NCI-H187 (cell line): ENCODE measurements around the gene LLGL2.
"Not testable (repeated sequence)": the region's sequence is repeated elsewhere in the genome, so short reads cannot be mapped to it uniquely, and the experiment has no call there.

Source experiments
- DNase-seq, 2 experiments: peaks; one replicate each; lab custom pipeline; 2025; lab: John Stamatoyannopoulos, UW

The LLGL2 gene

DNA sequence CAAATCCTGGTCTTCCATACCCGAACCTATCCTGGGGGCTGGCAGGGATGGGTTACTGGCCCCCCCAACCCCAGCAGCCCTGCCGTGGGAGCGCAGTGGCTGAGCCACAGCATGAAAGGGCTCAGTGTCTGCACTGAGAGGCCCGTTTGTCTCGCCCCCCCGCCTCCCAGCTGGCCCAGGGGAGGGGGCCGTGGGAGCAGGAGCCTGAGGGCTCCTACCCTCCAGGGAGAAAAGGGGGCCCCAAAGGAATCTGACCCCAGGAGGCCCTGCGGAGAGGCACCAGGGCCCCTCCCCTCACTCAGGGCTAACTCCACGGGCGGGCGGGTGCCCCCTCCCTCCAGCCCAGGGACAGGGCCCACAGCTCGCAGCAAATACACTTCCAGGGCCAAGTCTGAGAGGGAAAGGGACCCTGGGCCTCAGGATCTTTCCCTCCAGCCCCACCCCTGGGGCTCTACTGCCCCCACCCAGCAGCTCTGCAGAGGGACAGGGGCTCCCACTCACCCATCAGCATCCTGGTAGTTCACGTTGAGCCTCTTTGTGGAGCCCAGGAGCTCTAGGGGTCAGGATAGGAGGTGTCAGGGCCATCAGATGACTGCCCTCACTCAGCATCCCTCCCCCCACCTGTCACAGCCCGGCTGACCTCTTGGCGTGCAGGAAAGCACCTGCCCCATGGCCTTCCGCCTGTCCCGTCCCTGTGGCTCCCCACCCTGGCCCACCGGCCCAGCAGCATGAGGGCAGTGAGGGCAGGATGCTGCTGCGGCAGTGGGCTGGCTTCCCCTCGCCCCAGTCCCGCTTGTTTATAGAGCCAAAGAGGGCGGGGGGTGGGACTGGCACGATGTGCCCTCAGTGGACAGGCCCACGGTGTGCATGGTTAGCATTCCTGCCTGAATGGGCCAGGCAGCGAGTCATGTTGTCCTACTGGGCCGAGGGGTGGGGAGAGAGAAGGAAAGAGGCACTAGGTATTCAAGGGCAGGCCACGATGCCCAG, 17.5 kb upstream of the LLGL2 start:
- no peak for DNase-seq

GRCh38 chr17:75508931-75509361, 16.6 kb upstream of the LLGL2 start:
- no peak for DNase-seq

DNA sequence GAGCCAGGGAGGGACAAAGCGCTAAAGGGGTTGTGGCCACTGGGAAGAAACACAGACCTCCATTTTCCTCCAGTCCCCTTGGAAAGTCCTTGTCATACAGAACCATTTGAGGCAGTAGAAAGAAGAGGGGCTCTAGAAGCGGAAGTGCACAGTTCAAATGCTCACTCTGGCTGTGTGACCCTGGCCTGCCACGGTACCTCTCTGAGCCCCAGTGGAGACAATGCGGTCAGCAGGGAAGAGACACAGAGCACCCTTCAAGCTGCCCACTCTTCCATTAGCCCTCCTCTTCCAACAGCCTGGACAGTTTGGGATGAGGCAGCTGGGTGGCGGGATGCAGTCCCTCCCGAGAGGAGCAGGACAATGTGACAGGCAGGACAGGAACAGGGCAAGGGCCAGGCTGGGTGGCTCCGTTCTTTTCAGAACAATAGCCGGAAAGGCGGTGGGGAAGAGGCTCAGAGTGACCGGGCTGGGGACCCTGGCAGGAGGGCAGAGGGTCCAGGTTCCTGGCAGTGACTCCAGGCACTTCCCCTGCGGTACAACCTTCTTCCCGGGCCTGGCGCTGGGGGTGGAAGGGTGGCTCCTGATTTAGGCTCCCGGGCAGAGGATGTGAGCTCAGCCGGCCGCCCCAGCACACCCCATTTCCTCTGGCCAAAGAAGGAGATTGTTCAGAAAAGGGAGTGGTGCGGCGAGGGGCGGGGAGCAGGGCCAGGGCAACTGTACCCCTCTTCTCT, 15.8 kb upstream of the LLGL2 start:
- no peak for DNase-seq

DNA sequence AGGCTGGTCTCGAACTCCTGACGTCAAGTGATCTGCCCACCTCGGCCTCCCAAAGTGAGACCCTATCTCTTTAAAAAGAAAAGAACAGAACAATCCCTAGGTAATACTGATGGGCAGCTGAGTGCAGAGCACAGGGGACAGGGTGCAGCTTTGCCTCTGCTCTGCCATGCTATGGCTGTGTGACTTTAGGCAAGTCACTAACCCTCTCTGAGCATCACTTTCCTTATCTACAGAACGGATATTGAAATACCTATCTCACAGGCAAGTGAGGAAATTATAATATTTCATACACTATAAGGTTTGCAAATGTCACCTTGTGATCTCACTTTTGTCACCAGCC, 14.3 kb upstream of the LLGL2 start:
- DNase-seq = no peak

- no peak for DNase-seq
Measured at GRCh38 chr17:75511610-75512575, 13.6 kb upstream of the LLGL2 start.

DNA sequence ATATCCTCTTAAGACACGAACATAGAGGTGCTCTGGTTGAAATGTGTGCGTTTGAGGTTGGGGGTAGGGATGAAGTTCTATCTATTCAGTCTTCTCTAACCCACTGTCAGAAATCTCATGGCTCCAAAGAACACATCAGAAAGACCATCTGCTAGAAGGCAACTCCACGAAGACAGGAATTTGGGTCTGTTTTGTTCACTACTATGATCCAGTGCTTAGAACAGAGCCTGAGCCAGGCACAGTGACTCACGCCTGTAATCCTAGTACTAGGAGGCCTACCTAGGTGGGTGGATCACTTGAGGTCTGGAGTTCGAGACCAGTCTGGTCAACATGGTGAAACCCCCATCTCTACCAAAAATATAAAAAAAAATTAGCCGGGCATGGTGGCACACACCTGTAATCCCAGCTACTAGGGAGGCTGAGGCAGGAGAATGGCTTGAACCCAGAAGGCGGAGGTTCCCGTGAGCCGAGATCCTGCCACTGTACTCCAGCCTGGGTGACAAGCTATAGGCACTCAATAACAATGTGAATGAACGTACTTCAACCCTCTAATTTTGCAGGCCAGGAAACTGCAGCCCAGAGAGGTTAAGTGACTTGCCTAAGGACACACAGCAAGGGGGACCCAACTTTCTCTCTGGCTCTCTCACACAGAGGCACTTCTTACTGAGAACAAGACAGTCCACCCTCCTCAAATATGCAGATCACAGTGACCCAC, 12.4 kb upstream of the LLGL2 start:
- no peak for DNase-seq

DNA sequence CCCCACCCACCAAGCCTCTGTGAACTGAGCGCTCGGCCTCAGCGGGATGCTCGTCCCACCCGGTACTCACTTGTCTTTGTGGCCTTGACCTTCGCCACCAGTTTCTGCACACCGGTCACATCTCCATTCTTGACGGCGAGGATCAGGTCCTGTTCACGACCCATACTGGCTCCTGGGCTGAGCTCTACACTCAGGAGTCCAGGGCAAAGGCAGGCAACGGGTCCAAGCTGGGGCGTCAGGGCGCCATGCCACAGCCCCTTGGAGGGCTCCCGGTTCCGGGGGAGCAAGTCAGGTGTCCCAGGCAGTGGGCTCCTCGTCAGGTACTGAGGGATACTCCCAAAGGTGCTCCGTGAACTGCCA, 11.9 kb upstream of the LLGL2 start:
- no peak for DNase-seq

- DNase-seq = no peak
Measured at GRCh38 chr17:75514299-75514918, 11.1 kb upstream of the LLGL2 start.

GRCh38 chr17:75514919-75515495, 10.5 kb upstream of the LLGL2 start:
- DNase-seq = no peak

- peak; percentile 89 to 92 for DNase-seq
Measured at GRCh38 chr17:75515496-75516254, 9.8 kb upstream of the LLGL2 start, which contains the start of gene CASKIN2. CASKIN2 (minus strand) TSS chr17:75515537; CDS start chr17:75513804, 1,733 bp downstream.

DNA sequence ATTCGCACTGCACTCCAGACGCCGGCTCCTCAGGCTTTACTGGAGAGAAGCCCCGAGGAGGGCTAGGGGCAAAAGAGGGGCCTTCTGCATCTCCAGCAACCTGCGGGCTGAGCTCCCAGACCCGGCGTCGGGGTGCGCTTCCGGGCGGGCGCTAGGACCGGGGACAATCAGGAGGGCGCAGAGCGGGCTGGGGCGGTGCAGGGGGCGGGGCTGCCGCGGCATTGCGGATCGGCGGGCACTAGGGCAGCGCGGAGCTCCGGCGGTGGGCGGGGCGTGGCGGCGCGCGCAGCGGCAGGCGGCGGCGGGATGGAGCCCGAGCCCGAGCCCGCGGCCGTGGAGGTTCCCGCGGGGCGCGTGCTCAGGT, 9.3 kb upstream of the LLGL2 start, which contains the start of gene TSEN54:
TSEN54 (plus strand) TSS at position 274 of the 364 bp plus-strand sequence; CDS start at position 307, 33 bp downstream.
- DNase-seq = peak; percentile 75 to 83

DNA sequence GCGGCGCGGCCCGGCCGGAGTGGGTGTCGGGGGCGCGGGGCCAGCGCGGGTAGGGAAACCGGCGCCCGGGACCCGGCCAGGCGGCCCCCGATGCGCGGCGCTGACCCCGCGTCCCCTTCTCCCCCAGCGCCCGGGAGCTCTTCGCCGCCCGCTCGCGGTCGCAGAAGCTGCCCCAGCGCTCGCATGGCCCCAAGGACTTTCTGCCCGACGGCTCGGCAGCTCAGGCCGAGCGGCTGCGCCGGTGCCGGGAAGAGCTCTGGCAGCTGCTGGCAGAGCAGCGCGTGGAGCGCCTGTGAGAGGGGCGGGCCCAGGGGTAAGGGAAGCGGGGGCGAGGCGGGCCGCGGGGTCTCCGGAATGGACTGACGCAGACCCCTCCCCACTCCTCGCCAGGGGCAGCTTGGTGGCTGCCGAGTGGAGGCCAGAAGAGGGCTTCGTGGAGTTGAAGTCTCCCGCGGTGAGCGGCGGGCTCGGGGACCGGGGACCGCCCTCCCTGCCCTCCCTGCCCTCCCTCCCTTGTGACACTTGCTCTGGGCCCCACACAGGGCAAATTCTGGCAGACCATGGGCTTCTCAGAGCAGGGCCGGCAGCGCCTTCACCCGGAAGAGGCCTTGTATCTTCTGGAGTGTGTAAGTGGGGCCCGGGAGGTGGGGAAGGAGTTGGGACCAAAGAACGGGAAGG, 8.7 kb upstream of the LLGL2 start:
- DNase-seq = no peak

- DNase-seq = no peak
Measured at GRCh38 chr17:75517297-75517865, 8.1 kb upstream of the LLGL2 start.

DNA sequence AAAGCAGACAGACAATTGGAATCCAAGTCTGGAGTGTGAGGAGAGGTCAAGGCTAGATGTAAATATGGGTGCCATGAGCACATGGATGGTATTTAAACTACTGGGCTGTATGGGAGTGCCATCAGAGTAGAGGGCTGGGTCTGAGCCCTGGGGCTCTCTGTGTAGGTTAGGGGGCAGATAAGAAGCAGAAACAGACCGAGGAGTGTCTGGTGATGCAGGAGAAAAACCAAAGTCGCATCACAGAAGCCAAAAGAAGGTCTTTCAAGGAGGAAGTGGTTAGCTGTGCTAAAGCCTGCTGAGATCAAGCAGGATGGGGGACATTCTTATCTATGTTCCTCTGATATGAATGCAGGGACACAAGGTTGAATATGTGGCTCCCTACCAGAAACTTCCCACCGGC, 7.3 kb upstream of the LLGL2 start:
- no peak for DNase-seq

- no peak for DNase-seq
Measured at GRCh38 chr17:75518983-75519537, 6.4 kb upstream of the LLGL2 start.

DNA sequence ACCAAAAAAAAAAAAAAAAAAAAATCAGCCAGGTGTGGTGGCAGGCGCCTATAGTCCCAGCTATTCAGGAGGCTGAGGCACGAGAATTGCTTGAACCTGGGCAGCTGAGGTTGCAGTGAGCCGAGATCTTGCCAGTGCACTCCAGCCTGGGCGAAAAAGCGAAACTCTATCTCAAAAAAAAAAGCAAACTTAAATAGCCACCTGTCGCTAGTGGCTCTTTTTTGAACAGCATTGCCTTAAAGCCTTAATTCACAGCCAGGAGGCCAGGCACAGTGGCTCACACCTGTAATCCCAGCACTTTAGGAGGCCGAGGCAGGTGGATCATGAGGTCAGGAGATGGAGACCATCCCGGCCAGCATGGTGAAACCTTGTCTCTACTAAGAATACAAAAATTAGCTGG, 5.1 kb upstream of the LLGL2 start:
- not testable (repeated sequence) for DNase-seq

DNA sequence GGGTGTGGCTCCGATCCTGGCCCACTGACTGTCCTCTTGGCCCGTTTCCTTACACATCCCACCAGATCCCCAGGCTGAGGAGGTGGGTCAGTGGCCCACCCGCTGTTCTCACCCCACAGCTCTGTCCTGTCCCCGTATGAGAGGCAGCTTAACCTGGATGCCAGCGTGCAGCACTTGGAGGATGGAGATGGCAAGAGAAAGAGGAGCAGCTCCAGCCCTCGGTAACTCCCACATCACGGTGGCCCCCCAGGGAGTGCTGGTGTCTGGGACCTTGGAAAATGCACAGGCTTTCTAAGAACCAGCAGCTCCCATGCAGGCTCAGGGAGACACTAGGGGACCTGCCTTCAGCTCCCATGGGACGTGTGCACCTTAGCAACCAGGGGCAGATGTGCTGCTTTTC, 4.2 kb upstream of the LLGL2 start:
- DNase-seq = no peak

DNA sequence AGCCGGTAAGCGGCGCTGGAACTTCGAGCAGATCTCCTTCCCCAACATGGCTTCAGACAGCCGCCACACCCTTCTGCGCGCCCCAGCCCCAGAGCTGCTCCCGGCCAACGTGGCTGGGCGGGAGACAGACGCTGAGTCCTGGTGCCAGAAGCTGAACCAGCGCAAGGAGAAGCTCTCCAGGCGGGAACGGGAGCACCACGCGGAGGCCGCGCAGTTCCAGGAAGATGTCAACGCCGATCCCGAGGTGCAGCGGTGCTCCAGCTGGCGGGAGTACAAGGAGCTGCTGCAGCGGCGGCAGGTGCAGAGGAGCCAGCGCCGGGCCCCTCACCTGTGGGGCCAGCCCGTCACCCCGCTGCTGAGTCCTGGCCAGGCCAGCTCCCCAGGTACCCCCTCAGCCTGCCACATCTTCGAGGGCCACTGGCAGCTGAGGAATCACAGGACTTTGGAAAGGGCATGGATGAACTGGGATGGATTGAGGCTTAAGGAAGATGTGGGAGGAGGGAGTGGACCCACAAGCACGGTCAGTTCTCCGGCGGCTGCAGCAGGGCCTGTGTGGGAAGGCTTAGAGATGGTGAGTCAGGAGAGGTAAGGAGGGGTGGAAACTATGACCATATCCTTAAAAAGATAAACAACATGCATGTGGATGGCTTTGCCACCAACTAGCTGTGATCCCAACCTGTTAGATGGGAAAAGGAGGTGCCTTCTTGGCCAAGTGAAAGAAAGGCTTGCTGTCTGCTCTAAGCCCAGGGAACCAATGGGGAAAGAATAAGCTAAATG, 3.4 kb upstream of the LLGL2 start:
- no peak for DNase-seq
